Activated CD4-positive, alpha-beta T cell treated with anti-CD3 and anti-CD28 coated beads, Interleukin-2, amount 50 U/mL, for 48 hours (primary cell): Measurements from ENCODE around the gene PRLHR.

ENCODE experiments used
- DNase-seq, 2 experiments: peaks; one replicate each; pipeline ENCODE4 v3.0.0-alpha.2; 2020

PRLHR gene

DNA sequence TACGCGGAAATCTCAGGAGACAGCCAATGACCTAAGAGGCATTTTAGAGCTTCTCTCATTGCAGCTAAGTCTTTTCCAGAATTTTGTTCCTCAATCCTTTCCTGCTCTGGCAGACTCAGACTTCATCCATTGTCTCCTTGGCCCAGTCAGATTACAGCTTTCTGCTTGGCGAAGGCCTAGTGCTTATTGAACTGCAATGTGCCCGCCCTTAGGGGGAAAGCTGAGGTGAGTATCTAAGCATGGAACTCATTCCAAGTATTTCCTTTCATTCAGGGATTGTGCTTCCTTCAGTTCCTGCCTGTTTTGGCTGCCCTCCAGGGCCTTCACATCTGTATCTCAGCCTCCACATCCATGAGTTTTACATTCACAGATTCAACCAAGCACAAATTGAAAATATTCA lies 37.5 kb downstream of the PRLHR start:
- DNase-seq = no peak

DNA sequence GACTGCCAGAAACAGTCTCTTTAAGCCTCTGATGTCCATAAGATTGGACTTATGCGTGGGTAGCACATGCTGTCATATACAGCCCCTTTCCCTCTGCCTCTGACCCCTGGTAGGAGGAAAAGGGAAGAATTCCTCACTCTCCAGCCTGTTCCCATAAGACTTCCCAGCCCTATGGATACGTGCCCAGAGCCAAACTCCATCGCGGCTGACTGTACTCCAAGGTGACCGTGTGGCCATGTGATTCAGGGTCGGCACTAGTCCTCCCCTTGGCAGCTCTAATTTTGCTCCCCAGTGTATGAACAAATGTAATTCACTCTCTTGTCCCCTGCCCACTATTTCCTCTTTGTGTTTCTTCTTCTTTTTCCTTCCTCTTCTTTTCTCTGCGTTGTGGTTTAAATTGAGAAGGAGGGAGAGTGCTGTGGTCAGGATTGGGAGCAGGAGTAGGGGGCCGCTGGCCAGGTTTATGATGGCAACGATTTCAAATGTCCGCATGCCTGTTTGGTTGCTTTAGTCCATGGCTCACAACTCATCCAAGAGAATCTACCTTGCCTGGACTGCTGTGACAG lies 43.8 kb downstream of the PRLHR start:
- no peak for DNase-seq

DNA sequence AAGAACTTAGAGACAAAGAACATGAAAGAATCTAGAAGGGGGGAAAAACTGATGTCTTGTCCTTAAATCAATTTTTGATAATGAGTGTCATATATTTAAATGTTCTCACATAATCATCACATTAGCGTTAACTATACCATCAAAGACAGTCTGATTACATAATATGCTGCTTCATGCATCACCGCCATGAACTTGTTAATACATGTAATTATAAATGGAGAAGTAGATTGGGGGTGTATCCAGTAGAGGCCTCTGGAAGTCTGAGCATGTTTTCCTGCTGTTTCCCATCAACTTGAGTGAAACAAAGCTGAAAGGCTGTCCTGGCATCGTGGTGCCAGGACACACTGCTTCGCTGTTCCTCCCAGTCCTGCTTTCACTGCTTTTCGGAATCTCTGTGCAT lies 48.2 kb downstream of the PRLHR start:
- no peak for DNase-seq

DNA sequence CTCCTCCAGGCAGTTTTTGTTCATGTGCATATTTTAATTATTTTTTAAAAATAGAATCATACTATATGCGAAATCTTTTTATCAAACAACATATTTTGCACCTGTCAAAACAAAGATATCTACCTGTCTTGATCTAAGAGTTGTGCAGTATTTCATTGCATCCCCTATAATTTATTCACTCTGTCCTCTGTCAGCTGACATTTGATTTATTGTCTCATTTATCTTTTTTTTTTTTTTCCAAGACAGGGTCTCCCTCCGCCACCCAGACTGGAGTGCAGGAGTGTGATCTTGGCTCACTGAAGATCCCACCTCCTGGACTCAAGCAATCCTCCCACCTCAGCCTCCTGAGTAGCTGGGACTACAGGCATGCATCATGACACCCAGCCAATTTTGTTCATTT lies 49.0 kb downstream of the PRLHR start:
- DNase-seq = no peak

DNA sequence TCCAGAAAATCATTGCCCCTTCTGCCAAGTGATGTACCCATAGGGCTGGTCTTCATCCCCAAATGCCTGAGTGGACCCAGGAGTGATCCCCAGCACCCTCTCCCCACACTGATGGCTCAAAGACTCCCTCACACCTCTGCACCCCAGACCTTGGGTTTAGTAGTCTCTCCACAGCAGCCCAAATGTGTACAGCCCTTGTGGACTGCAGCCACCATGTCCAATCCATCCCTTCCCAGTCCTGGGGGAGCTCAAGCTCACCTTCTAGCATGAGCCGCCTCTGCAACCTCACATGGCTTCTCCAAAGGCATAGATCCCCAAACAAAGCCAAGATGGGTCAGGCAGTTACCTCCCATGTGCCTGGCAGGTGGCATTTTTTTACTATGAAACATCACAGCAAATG lies 50.1 kb downstream of the PRLHR start:
- DNase-seq = no peak

DNA sequence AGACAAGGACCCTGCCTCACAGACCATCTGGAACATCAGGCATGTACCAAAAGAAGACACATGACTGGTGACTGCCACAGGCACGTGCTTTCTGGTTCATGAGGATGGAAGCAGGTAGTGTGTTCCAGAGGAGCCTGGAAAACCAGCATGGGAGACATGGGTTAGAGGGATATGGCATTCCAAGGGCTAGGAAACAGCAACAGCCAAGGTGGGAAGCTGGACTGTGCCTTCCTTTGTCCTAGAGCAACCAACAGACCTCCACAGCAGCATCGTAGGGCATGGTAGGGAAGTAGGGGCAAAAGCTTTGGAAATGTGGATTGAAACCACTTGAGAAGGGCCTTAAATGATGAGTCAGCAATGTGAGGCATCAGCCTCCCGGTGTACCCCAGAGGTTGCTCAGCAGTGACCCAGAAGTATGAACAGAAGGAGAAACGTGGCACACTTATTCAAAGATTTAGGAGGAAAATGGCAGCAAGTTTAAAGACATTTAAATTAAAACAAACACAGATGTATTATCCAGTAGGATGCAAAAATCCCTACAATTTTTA lies 51.0 kb downstream of the PRLHR start:
- no peak for DNase-seq

DNA sequence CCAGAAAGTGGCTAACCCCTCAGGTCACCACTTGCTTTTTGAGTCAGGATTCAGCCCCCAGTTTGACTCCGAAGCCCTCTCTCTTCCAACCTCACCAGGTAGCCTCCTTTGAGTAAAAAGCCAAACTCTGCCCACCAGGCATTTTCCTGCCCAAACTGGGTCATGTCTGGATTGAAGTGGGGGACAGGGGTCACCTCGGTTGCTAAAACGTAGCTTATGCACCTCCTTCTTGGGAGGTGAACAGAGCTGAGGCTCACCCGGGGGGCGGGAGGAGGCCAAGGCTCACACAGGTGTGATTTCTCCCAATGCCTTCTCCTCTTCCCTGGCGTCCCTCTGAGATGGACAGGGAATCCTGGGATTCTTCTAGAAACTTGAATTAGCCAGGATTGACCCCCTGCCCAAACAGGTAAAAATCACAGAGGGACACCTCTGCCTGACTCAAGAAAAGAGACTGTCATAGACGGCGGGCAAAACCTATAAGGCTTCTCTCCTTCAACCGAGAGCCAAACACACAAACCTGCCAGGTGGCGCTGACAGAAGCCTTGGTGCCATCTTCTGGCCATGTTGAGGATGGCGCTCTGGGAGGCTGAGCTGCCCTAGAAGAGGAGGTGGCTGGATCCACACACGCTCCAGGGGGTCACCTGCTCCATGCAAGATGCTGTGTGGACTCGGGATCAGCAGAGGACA lies 51.6 kb downstream of the PRLHR start:
- DNase-seq = peak; percentile 35 to 51

DNA sequence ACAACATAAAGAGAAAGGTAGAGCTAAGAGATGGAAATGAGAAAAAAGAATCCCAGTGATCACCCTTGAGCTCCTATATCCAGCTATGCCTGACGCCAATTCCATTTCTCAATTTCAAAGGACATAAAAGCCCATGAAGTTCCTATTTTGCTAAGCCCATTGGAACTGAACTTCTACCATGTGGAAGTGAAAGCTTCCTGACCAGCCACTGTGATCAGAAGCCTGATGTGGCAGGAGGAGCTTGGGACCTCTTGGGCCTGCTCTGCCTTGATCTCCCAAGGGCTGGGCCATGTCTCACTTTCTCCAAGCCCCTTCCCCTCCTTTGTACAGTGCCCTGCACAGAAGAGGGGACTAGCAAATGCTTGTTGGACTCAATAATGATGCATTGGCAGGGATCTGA lies 52.7 kb downstream of the PRLHR start:
- no peak for DNase-seq

DNA sequence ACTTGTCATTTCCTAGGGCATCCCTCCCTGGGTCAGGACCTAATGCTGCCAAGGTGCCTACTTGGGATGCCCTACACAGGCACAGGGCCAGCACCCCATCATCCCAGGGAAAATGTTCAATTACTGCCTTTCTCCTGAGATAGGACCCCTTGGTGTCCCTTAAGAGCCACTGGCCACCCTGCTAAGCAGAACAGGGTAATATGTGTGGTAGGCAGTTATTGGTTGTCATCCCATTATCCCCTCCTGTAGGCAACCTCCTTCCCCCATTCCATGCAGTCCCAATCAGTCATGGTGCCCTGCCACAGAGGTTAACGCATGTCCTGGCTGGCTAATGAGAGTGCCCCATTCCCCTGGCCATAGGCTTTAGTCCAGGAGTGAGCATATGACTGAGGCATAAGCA lies 53.2 kb downstream of the PRLHR start:
- no peak for DNase-seq

DNA sequence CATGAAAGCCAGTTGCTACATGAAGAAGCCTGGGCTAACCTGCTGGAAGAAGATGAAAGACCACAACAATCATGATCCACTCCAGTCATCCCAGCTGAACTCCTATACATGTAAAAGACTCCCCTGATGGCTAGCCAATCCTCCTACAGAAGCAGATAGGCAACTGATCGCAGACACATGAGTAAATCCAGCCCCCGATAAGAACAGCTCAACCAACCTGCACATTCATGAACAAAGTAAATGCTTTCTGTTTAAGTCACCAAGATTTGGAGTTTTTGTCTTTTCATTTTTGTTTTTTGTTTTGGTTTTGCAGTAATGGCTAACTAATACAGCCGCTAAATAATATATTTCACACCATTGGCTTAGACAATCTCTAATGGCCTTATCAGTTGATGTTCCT lies 53.7 kb downstream of the PRLHR start:
- no peak for DNase-seq
